SK-N-SH treated with all-trans-retinoic acid at 6 μM for 48 hours (cell line): ENCODE measurements around the gene BCAN.
"Not testable (repeated sequence)": the region's sequence is repeated elsewhere in the genome, so short reads cannot be mapped to it uniquely, and the experiment has no call there.

Source experiments
- ATAC-seq: fragments of 200-7000 bp; cut with Tn5 transposase; 3 replicates; pipeline ENCODE4 v1.9.1; 2020; ENCODE audit warnings: mild to moderate bottlenecking, moderate library complexity
- ARNTL ChIP-seq: fragments of 450-650 bp; formaldehyde crosslinking; IDR thresholded peaks from 2 replicates; pipeline ENCODE4 v1.5.0; 2020; ENCODE audit warnings: low read depth, mild to moderate bottlenecking, moderate library complexity, borderline replicate concordance
- BACH2 ChIP-seq: fragments of 250-450 bp; sonication (Bioruptor Pico); IDR thresholded peaks from 2 replicates; pipeline ENCODE4 v1.9.0; 2021; ENCODE audit warnings: mild to moderate bottlenecking, borderline replicate concordance
- CSDC2 ChIP-seq: fragments of 250-450 bp; sonication (Bioruptor Pico); IDR thresholded peaks from 2 replicates; pipeline ENCODE4 v1.5.0; 2020; ENCODE audit warnings: mild to moderate bottlenecking, moderate library complexity
- ESRRG ChIP-seq: fragments of 250-450 bp; sonication (Bioruptor Pico); IDR thresholded peaks from 2 replicates; pipeline ENCODE4 v1.6.1; 2021; ENCODE audit warnings: mild to moderate bottlenecking
- GLIS3 ChIP-seq: fragments of 250-450 bp; sonication (Bioruptor Pico); IDR thresholded peaks from 2 replicates; pipeline ENCODE4 v1.5.0; 2020; ENCODE audit warnings: mild to moderate bottlenecking, moderate library complexity
- ISL1 ChIP-seq: fragments of 250-450 bp; sonication (Bioruptor Pico); IDR thresholded peaks from 2 replicates; pipeline ENCODE4 v2.1.2; 2022; ENCODE audit warnings: mild to moderate bottlenecking, moderate library complexity
- OSR1 ChIP-seq: fragments of 250-450 bp; sonication (Bioruptor Pico); IDR thresholded peaks from 2 replicates; pipeline ENCODE4 v1.8.0; 2022; ENCODE audit warnings: moderate library complexity, mild to moderate bottlenecking, inconsistent platforms
- PPARA ChIP-seq: fragments of 250-450 bp; sonication (Bioruptor Pico); IDR thresholded peaks from 2 replicates; pipeline ENCODE4 v1.5.0; 2020; ENCODE audit warnings: mild to moderate bottlenecking, borderline replicate concordance
- RARB ChIP-seq: fragments of 250-450 bp; sonication (Bioruptor Pico); IDR thresholded peaks from 2 replicates; pipeline ENCODE4 v1.8.0; 2021; ENCODE audit warnings: mild to moderate bottlenecking, moderate library complexity
- TCF4 ChIP-seq: fragments of 250-450 bp; sonication (Bioruptor Pico); IDR thresholded peaks from 2 replicates; pipeline ENCODE4 v1.8.0; 2021; ENCODE audit warnings: mild to moderate bottlenecking, moderate library complexity, borderline replicate concordance
- ZC3H10 ChIP-seq: fragments of 250-450 bp; sonication (Bioruptor Pico); IDR thresholded peaks from 2 replicates; pipeline ENCODE4 v1.5.1; 2021; ENCODE audit warnings: mild to moderate bottlenecking, moderate library complexity
- ZFP3 ChIP-seq: fragments of 250-450 bp; sonication (Bioruptor Pico); IDR thresholded peaks from 2 replicates; pipeline ENCODE4 v1.5.0; 2020; ENCODE audit warnings: mild to moderate bottlenecking, moderate library complexity
- ZFP30 ChIP-seq: fragments of 450-650 bp; formaldehyde crosslinking; IDR thresholded peaks from 2 replicates; pipeline ENCODE4 v1.5.0; 2022; ENCODE audit warnings: mild to moderate bottlenecking, moderate library complexity
- ZNF70 ChIP-seq: fragments of 450-650 bp; formaldehyde crosslinking; IDR thresholded peaks from 2 replicates; pipeline ENCODE4 v1.5.0; 2020; ENCODE audit warnings: mild to moderate bottlenecking, moderate library complexity
- ZNF8 ChIP-seq: fragments of 450-650 bp; formaldehyde crosslinking; IDR thresholded peaks from 2 replicates; pipeline ENCODE4 v1.5.0; 2020; ENCODE audit warnings: mild to moderate bottlenecking, moderate library complexity
- TF ChIP-seq, protein P1 (sequence below): fragments of 250-450 bp; sonication (Bioruptor Pico); IDR thresholded peaks from 2 replicates; pipeline ENCODE4 v1.8.0; 2021; ENCODE audit warnings: low read depth, mild to moderate bottlenecking, moderate library complexity, borderline replicate concordance
- TF ChIP-seq, protein P2 (sequence below): fragments of 250-450 bp; sonication (Bioruptor Pico); IDR thresholded peaks from 2 replicates; pipeline ENCODE4 v1.5.0; 2020; ENCODE audit warnings: mild to moderate bottlenecking, moderate library complexity
- TF ChIP-seq, protein P3 (sequence below): fragments of 250-450 bp; sonication (Bioruptor Pico); IDR thresholded peaks from 2 replicates; pipeline ENCODE4 v1.5.1; 2021; ENCODE audit warnings: mild to moderate bottlenecking, moderate library complexity
- TF ChIP-seq, protein P4 (sequence below): fragments of 250-450 bp; sonication (Bioruptor Pico); IDR thresholded peaks from 2 replicates; pipeline ENCODE4 v1.5.1; 2020; ENCODE audit warnings: low read depth, mild to moderate bottlenecking, moderate library complexity

BCAN gene

DNA sequence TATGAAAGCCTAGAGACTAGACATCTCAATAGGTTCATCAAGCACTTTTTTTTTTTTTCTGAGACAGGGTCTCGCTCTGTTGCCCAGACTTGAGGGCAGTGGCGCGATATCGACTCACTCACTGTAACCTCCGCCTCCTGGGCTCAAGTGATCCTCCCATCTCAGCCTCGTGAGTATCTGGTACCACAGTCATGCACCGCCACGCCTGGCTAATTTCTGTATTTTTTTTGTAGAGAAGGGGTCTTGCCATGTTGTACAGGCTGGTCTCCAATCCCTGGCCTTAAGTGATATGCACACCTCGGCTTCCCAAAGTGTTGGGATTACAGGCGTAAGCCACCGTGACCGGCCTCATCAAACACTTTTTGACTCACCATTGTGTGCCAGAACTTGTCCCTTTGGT lies 40.0 kb upstream of the BCAN start (continued):
- TF ChIP-seq, protein P1, sequence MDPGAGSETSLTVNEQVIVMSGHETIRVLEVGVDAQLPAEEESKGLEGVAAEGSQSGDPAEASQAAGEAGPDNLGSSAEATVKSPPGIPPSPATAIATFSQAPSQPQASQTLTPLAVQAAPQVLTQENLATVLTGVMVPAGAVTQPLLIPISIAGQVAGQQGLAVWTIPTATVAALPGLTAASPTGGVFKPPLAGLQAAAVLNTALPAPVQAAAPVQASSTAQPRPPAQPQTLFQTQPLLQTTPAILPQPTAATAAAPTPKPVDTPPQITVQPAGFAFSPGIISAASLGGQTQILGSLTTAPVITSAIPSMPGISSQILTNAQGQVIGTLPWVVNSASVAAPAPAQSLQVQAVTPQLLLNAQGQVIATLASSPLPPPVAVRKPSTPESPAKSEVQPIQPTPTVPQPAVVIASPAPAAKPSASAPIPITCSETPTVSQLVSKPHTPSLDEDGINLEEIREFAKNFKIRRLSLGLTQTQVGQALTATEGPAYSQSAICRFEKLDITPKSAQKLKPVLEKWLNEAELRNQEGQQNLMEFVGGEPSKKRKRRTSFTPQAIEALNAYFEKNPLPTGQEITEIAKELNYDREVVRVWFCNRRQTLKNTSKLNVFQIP (CRISPR knock-in tag), result no peak

DNA sequence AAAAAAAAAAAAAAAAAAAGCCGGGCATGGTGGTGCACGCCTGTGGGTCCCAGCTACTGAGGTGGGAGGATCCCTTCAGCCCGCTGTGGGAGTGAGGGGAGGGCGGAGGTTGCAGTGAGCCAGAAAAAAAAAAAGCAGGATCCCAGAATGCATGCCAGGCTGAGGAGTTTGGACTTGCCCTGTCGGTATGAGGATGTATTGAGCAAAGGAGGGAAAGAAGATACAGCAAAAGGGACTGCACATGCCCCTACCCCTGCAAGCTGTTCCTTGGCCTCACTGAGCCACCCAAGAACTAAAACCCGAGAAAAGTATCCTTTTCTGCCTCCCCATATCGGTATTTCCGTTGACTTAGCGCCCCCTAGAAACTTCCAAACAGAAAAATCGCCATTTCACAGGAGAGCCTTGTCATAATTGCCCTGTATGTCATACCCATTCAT lies 39.3 kb upstream of the BCAN start:
- ATAC-seq, result no peak
- no peak for TF ChIP-seq ZFP3 (CRISPR knock-in tag)
- TF ChIP-seq ZFP30 (CRISPR knock-in tag), result no peak
- no peak for TF ChIP-seq ZC3H10 (CRISPR knock-in tag)
- no peak for TF ChIP-seq OSR1
- TF ChIP-seq, protein P2, sequence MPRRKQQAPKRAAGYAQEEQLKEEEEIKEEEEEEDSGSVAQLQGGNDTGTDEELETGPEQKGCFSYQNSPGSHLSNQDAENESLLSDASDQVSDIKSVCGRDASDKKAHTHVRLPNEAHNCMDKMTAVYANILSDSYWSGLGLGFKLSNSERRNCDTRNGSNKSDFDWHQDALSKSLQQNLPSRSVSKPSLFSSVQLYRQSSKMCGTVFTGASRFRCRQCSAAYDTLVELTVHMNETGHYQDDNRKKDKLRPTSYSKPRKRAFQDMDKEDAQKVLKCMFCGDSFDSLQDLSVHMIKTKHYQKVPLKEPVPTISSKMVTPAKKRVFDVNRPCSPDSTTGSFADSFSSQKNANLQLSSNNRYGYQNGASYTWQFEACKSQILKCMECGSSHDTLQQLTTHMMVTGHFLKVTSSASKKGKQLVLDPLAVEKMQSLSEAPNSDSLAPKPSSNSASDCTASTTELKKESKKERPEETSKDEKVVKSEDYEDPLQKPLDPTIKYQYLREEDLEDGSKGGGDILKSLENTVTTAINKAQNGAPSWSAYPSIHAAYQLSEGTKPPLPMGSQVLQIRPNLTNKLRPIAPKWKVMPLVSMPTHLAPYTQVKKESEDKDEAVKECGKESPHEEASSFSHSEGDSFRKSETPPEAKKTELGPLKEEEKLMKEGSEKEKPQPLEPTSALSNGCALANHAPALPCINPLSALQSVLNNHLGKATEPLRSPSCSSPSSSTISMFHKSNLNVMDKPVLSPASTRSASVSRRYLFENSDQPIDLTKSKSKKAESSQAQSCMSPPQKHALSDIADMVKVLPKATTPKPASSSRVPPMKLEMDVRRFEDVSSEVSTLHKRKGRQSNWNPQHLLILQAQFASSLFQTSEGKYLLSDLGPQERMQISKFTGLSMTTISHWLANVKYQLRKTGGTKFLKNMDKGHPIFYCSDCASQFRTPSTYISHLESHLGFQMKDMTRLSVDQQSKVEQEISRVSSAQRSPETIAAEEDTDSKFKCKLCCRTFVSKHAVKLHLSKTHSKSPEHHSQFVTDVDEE (CRISPR knock-in tag), result no peak
- no peak for TF ChIP-seq ISL1 (CRISPR knock-in tag)
- no peak for TF ChIP-seq ZNF8 (CRISPR knock-in tag)
- TF ChIP-seq CSDC2 (CRISPR knock-in tag), result no peak
- TF ChIP-seq, protein P3, sequence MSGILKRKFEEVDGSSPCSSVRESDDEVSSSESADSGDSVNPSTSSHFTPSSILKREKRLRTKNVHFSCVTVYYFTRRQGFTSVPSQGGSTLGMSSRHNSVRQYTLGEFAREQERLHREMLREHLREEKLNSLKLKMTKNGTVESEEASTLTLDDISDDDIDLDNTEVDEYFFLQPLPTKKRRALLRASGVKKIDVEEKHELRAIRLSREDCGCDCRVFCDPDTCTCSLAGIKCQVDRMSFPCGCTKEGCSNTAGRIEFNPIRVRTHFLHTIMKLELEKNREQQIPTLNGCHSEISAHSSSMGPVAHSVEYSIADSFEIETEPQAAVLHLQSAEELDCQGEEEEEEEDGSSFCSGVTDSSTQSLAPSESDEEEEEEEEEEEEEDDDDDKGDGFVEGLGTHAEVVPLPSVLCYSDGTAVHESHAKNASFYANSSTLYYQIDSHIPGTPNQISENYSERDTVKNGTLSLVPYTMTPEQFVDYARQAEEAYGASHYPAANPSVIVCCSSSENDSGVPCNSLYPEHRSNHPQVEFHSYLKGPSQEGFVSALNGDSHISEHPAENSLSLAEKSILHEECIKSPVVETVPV (CRISPR knock-in tag), result no peak
- no peak for TF ChIP-seq ZNF70
- no peak for TF ChIP-seq ARNTL (CRISPR knock-in tag)
- TF ChIP-seq BACH2 (CRISPR knock-in tag), result no peak
- no peak for TF ChIP-seq PPARA (CRISPR knock-in tag)
- TF ChIP-seq GLIS3 (CRISPR knock-in tag), result no peak
- TF ChIP-seq ESRRG (CRISPR knock-in tag), result no peak
- no peak for TF ChIP-seq RARB (CRISPR knock-in tag)
- TF ChIP-seq, protein P4, sequence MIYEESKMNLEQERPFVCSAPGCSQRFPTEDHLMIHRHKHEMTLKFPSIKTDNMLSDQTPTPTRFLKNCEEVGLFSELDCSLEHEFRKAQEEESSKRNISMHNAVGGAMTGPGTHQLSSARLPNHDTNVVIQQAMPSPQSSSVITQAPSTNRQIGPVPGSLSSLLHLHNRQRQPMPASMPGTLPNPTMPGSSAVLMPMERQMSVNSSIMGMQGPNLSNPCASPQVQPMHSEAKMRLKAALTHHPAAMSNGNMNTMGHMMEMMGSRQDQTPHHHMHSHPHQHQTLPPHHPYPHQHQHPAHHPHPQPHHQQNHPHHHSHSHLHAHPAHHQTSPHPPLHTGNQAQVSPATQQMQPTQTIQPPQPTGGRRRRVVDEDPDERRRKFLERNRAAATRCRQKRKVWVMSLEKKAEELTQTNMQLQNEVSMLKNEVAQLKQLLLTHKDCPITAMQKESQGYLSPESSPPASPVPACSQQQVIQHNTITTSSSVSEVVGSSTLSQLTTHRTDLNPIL, result no peak
- TF ChIP-seq, protein P1 (CRISPR knock-in tag), result no peak
- TF ChIP-seq, all 23 proteins: peak for 0

DNA sequence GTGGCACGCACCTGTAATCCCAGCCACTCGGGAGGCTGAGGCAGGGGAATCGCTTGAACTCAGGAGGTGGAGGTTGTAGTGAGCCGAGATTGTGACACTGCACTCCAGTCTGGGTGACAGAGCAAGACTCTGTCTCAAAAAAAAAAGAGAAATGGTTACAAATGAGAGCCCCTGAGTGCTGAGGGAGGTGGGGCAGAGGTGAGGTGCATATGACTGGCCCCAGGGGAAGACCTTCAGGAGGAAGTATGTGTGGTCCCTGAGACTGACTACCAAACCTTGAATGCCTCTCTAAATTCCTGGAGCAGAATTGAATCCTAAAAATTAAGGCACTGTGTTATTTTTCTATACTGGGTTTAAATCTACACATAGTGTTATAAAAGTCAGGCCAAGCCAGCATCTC lies 34.6 kb upstream of the BCAN start:
- not testable (repeated sequence) for ATAC-seq

DNA sequence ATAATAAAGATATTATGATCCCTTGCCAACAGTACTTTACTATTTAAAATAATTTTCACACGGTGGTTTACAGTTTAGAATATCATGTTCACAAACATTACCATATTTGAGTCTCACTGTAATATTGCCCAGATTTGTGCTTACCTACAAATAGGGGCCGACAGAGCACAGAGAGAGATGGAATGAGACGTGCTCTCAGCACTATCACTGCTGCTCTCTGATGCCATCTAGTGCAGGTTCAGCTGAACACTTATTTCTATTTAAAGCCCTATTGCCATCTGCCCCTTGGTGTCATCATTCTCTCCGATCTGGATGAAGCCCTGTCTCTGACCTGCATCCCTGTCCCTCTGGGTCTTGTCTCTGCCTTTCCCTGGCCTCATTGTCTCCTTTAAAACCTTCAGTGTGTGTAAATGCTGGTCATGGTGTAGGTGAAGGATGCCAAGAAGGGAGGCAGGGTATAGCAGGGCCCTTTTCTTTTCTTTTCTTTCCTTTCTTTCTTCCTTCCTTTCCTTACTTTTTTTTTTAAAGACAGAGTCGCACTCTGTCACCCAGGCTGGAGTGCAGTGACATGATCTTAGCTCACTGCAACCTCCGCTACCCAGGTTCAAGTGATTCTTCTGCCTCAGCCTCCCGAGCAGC lies 33.8 kb upstream of the BCAN start:
- ATAC-seq, result peak; percentile 99
- TF ChIP-seq, protein P4, result no peak
- TF ChIP-seq ZFP3 (CRISPR knock-in tag), result no peak
- no peak for TF ChIP-seq ARNTL (CRISPR knock-in tag)
- no peak for TF ChIP-seq GLIS3 (CRISPR knock-in tag)
- TF ChIP-seq ZNF70, result no peak
- no peak for TF ChIP-seq TCF4 (CRISPR knock-in tag)
- TF ChIP-seq, protein P3 (CRISPR knock-in tag), result no peak
- TF ChIP-seq, protein P2 (CRISPR knock-in tag), result no peak
- TF ChIP-seq ESRRG (CRISPR knock-in tag), result no peak
